WTC11 (cell line): ENCODE measurements around the gene CTSA.

Source experiments
- JUN ChIP-seq: sonication (generic); formaldehyde crosslinking; IDR thresholded peaks from 2 replicates; pipeline ENCODE4 v1.8.0; 2023; ENCODE audit warnings: mild to moderate bottlenecking, missing genetic modification reagents
- NFYB ChIP-seq: sonication (generic); formaldehyde crosslinking; conservative IDR thresholded peaks from 2 replicates; pipeline ENCODE4 v1.8.0; 2022; ENCODE audit warnings: low read depth, missing genetic modification reagents
- ZNF219 ChIP-seq: sonication (generic); formaldehyde crosslinking; IDR thresholded peaks from 2 replicates; pipeline ENCODE4 v1.8.0; 2023; ENCODE audit warnings: missing genetic modification reagents, mild to moderate bottlenecking, borderline replicate concordance

DNA sequence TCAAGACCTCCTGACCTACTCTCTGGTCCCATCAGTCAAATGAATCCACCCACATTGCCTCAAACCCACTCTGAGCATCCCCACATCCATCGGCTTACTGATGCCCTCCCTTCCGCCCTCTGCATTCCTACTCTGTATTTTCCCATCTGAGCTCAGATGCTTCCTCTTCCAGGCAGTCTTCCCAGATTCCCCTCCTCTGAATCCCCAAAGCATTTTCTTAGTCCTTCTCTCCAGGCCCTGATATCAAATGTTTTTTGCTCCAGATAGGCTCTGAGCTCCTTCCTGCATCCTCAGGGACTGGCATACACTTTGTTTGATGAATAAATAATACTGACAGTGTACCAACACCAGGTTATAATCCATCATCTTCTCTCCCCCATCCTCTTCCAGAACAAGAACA lies 16.9 kb downstream of the CTSA start:
- TF ChIP-seq NFYB (CRISPR knock-in tag), result no peak
- no peak for TF ChIP-seq JUN (CRISPR knock-in tag)
- TF ChIP-seq ZNF219 (CRISPR knock-in tag), result no peak
